Measurements from ENCODE around the gene IRF2BPL.
A peak's percentile ranks its signal among the peaks of the same experiment; 100 is the strongest.

IRF2BPL gene

GRCh38 chr14:77028384-77029231 is at the start of gene IRF2BPL:
IRF2BPL (minus strand) TSS chr14:77028708; CDS start chr14:77027792, 916 bp downstream.
- DNase-seq (ENCODE audit: low read depth): peak; percentile 97

DNA sequence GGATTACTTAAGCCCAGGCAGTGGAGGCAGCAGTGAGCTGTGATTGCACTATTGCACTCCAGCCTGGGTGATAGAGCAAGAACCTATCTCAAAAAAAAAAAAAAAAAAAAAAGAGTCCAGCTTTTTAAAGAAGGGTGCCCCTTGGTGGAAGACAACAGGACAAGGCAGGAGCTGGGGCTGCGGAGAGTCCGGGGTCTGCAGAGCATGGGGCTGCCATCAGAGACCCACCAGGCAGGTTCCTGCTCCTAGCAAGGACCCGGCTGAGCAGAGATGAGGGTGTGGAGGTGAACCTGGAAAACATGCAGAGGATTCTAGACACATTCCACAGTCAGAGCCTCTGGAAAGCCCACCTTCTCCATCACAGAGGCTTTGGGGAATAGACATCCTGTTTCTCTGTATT is 48.5 kb upstream of the IRF2BPL start:
- no peak for DNase-seq (ENCODE audit: low read depth)

DNA sequence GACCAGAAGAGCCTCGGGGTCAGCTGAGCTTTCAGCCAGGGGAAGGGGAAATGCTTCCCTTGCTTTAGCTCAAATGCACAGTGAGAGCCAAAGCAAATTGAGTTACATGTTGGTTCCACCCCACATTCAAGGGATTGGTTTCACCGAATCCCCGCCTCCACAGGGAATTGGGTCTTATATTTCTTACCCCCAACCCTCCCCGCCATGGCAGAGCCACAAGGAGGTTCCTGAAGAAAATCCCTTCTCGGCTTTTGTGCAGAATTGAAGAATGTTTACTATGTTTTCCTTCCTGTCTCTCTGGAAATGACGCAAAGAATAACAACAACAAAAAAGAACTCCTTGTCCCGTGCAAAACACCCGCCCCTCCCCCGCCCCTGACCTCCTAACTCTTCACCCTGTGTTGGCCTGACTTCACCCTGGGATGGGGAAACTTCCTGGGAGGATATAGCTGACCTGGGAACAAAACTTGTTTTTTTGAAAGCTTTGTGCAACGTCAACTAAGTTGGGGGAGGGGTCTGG is 47.7 kb upstream of the IRF2BPL start:
- DNase-seq (ENCODE audit: low read depth): peak; percentile 72

DNA sequence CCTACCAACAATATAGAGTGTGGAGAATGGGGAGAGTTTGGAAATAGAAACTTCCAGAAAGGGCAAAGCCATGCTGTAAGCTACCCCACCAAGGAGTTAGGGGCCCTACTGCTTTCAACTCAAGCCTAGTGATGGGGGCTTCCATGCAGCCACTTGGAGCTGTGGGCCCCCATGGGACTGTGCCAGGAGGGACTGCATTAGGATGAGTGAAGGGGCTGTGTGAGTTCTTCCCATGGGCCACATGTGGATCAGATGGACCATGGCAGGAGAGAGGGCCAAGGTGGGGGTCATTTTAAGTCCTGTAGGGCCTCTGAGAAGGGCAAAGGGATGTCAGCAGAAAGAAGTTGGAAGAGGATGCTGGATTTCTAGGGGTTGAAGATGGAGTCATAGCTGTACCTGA is 46.5 kb upstream of the IRF2BPL start:
- DNase-seq (ENCODE audit: low read depth): no peak

- peak; percentile 59 for DNase-seq (ENCODE audit: low read depth)
Measured at GRCh38 chr14:77071938-77072388, 43.5 kb upstream of the IRF2BPL start.

DNA sequence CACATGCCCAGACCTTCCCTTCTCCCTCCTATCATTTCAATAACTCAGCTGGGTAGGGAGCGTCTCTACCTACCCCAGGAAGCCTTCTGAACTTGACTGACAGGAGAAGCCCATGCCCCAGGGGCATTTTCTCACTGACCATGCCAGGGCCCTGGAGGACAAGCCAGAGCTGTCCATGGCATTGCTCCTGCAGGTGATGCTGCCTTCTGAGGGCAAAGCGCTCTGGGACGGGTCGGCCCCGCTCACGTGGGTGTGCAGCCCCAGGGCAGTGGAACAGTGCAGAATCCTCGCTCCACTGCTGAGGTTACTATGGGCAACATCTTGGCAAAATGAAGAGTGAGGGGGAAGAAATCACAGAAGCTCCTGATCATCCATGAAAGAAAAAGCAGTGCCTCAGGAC is 41.0 kb upstream of the IRF2BPL start:
- no peak for DNase-seq (ENCODE audit: low read depth)

GRCh38 chr14:77068517-77069200 is 40.2 kb upstream of the IRF2BPL start:
- no peak for DNase-seq (ENCODE audit: low read depth)

DNA sequence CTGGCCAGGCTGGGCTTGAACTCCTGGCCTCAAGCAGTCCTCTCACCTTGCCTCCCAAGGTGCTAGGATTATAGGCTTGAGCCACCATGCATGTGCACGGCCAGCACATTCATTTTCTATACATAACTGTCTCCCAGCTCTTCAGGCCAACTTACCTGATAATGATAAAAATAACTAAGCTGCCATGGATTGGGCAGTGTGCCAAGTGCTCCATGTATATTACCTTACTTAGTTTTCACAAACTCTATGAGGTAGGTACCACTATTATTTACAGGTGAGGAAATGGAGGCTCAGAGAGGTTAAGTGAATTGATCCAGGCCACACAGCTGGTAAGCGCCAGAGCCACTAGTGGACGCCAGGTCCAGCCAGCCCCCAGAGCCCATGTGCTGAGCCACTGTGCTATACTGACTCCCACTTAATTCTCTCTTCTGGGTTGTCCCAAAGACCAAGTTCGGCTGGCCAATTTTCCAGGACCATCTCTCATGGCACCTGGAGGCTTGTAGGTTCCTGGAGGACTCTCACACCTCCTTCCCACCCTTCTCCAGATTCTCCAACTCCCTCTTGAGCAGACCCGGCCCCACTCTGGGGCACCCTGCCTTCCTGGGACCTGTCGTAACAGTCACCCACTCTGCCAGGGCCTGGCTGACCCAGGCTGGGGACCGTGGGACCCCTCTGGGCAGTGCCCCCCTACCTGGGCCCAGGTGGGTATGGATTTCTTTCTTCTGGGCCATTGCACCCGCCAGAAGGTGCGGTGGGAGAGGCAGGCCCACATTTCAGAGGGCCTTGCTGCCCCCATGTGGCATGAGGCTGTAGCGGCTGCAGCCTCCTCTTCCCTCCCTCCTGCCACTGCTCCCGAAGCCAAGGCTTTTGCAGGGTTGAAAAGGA is 39.4 kb upstream of the IRF2BPL start:
- peak; percentile 59 for DNase-seq (ENCODE audit: low read depth)

DNA sequence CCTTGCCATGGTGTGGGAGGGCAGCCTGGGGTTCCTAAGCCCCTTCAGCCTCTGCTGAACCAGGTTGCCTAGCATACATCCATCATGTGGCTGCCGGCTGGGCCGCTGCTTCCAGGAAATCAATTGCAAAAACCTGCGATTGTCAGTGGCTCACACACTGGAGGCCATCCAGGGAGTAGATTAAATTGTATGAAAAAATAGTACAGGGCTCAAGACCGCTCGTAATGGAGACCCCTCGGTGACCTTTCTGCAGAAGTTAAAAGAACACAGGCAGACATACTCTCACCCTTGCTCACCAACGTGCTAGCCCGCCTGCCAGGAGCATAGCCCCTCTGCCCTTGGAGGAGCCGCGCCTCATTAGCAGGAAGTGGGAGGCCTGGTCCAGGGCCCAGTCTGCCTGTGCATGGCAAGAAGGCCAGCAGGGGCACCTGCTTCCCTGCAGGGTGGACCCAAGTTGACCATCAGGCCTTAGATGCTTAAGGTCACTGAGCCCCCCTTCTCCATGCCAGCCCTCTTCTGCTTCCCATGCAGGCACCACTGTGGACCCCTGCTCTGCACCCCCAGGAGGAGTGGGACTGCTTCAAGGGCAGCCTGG is 38.2 kb upstream of the IRF2BPL start:
- no peak for DNase-seq (ENCODE audit: low read depth)

GRCh38 chr14:77065851-77066577 is 37.5 kb upstream of the IRF2BPL start:
- no peak for DNase-seq (ENCODE audit: low read depth)

DNA sequence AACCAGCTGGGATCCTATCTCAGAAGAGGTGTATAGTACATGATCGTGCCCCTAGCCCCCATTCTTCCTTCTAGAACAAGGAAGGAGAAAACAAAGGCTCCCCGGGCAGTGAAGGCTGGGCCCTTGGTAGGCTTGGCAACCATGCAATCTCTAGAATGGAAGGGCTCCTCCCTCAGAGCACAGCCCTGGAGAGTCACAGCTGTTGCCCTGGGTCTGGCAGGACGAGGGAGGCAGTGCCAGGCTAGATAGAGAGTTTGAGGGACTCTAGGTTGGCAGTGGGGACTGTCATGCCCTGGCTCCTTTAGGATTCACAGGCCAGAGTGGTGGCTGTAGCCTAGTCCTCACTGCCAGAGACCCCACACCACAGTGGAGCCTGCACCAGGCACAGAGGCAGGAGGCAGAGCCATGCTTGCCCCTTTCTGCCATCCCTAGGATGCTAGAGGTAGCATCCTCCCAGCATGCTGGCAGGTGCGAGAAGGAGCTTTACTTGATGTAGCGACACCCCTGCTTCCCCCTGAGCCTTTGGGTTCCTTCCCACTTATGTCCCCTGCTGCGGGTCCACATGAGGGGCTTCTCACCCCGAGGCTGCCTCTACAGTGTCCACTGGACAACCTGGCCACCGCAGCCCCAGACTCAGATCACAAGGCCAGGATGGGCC is 36.1 kb upstream of the IRF2BPL start:
- DNase-seq (ENCODE audit: low read depth): no peak

GRCh38 chr14:77063571-77064171 is 35.2 kb upstream of the IRF2BPL start:
- no peak for DNase-seq (ENCODE audit: low read depth)

GRCh38 chr14:77062261-77062660 is 33.8 kb upstream of the IRF2BPL start:
- DNase-seq (ENCODE audit: low read depth): no peak

GRCh38 chr14:77061630-77062257 is 33.2 kb upstream of the IRF2BPL start:
- DNase-seq (ENCODE audit: low read depth): no peak

DNA sequence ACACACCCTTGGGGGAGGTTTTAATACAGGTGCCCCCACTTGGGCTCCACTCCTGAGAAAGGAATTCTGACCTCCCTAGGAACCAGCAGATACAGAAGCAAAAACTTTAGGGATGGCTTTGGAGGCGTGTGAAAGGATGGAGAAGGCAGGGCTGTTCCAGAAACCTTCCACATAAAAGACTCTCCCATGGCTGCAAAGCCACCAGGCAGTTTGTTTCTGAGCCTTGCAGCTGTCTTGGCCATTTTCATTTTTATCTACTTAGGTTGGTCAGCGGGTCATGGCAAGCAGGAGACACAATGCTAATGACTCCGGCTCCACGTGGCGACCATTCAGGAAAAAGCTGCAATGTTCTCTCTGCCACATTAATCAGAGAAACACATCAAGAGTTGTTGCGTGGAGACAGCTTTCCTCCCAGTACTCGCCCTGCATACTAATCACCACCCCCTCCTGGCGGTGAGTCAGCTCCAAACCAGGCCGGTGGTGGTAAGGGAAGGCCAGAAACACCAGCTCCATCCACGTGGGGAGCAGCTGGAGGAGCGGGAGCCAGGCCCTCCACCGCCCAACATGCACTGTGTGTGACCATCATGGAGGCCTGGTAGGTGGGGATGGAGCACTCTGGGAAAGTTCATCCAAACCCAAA is 30.9 kb upstream of the IRF2BPL start:
- DNase-seq (ENCODE audit: low read depth): peak; percentile 94

GRCh38 chr14:77058785-77059184 is 30.3 kb upstream of the IRF2BPL start:
- no peak for DNase-seq (ENCODE audit: low read depth)

DNA sequence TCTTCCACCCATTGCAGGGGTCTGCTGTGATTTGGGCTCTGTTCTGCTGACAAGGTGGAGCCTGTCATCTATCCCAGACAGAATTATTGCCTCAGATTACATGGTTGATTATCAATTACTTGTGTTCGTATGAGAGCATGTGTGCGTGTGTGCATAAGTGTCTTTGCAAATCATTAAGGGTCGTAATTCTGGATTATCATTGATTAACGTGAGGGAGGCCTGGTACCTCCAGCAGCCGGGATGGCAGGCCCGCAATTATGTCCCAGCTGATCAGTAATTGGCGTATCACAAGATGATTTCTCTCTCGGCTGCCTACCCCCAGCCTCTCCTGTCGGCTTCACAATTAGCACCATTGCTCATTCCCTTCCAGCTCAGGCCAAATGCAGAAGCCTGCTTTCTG is 29.6 kb upstream of the IRF2BPL start:
- no peak for DNase-seq (ENCODE audit: low read depth)

- DNase-seq (ENCODE audit: low read depth): no peak
Measured at GRCh38 chr14:77055981-77056380, 27.5 kb upstream of the IRF2BPL start.

- no peak for DNase-seq (ENCODE audit: low read depth)
Measured at GRCh38 chr14:77055306-77055705, 26.8 kb upstream of the IRF2BPL start.
